Astrocyte (in vitro differentiated cells and primary cell): ENCODE results near the gene CDC34.

ENCODE experiments used
- EZH2 ChIP-seq: IDR thresholded peaks from 2 replicates; pipeline ENCODE4 v1.6.1; 2012; ENCODE audit warnings: mild to moderate bottlenecking, low read length, inconsistent platforms; ENCODE audit not compliant: insufficient read depth
- TF ChIP-seq, protein P1 (sequence below): IDR thresholded peaks from 2 replicates; pipeline ENCODE4 v1.5.1; 2011; ENCODE audit warnings: low read depth, mild to moderate bottlenecking, inconsistent platforms, low read length, moderate library complexity; ENCODE audit not compliant: insufficient read depth

DNA sequence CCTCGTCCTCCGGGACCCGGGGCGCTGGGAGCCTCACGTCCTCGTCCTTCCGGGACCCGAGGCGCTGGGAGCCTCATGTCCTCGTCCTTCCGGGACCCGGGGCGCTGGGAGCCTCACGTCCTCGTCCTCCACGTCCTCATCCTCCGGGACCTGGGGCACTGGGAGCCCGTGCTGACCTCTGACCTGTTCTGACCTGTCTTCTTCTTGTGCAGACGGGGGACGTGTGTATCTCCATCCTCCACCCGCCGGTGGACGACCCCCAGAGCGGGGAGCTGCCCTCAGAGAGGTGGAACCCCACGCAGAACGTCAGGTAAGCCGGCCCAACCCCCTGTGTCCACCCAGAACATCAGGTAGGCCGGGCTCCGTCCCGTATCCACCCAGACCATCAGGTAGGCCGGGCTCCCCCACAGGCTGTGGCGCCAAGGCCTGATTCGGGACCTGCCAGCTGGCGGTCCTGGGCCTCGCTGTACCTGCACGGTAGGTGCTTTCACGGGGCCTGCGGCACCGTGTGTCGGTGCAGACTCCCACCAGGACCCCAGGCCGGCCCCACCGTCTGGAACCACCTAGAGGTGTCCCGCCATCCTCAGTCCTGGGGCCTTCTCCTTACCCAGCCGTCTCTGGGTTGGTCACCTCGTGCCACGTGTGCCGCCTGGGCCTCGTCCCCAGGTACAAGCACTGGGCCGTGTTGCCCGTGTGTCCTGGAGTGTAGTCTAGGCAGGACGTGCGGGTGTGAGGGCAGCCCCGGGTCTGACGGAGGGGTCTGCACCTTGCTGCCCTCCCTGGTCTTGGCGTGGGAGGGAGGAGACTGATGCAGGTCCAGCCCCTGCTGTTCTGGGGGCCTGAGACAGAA lies 4.7 kb downstream of the CDC34 start:
- TF ChIP-seq, protein P1, sequence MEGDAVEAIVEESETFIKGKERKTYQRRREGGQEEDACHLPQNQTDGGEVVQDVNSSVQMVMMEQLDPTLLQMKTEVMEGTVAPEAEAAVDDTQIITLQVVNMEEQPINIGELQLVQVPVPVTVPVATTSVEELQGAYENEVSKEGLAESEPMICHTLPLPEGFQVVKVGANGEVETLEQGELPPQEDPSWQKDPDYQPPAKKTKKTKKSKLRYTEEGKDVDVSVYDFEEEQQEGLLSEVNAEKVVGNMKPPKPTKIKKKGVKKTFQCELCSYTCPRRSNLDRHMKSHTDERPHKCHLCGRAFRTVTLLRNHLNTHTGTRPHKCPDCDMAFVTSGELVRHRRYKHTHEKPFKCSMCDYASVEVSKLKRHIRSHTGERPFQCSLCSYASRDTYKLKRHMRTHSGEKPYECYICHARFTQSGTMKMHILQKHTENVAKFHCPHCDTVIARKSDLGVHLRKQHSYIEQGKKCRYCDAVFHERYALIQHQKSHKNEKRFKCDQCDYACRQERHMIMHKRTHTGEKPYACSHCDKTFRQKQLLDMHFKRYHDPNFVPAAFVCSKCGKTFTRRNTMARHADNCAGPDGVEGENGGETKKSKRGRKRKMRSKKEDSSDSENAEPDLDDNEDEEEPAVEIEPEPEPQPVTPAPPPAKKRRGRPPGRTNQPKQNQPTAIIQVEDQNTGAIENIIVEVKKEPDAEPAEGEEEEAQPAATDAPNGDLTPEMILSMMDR = no peak
- no peak for TF ChIP-seq EZH2
